ELR (cell line): ENCODE results near the gene RANGRF.

Experiments used
- DNase-seq: peaks from one replicate; pipeline ENCODE4 v3.0.0-alpha.2; 2015; ENCODE audit warnings: low read depth

The RANGRF gene

GRCh38 chr17:8288336-8289102, at the start of gene RANGRF:
RANGRF (plus strand) TSS chr17:8288670; CDS start chr17:8288789, 119 bp downstream.
- DNase-seq = peak; percentile 90

- DNase-seq = no peak
Measured at GRCh38 chr17:8243827-8244226, 44.6 kb upstream of the RANGRF start.

GRCh38 chr17:8244768-8245167, 43.7 kb upstream of the RANGRF start:
- DNase-seq = no peak

- peak; percentile 96 for DNase-seq
Measured at GRCh38 chr17:8248751-8249607, 39.5 kb upstream of the RANGRF start, which contains the start of gene PFAS. PFAS (plus strand) TSS chr17:8249289; CDS start chr17:8253938, 4,649 bp downstream.

GRCh38 chr17:8249621-8250500, 38.6 kb upstream of the RANGRF start:
- DNase-seq = peak; percentile 33

GRCh38 chr17:8251411-8251810, 37.1 kb upstream of the RANGRF start:
- DNase-seq = peak; percentile 17

- DNase-seq = peak; percentile 30
Measured at GRCh38 chr17:8253801-8254200, 34.7 kb upstream of the RANGRF start.

GRCh38 chr17:8254881-8255280, 33.6 kb upstream of the RANGRF start:
- no peak for DNase-seq

GRCh38 chr17:8255499-8255898, 33.0 kb upstream of the RANGRF start:
- DNase-seq = peak; percentile 42

GRCh38 chr17:8256291-8256690, 32.2 kb upstream of the RANGRF start:
- DNase-seq = no peak

- DNase-seq = no peak
Measured at GRCh38 chr17:8256691-8257090, 31.8 kb upstream of the RANGRF start.

- no peak for DNase-seq
Measured at GRCh38 chr17:8257801-8258200, 30.7 kb upstream of the RANGRF start.

- no peak for DNase-seq
Measured at GRCh38 chr17:8264320-8264719, 24.1 kb upstream of the RANGRF start.

- no peak for DNase-seq
Measured at GRCh38 chr17:8264836-8265542, 23.5 kb upstream of the RANGRF start.

GRCh38 chr17:8266648-8267479, 21.6 kb upstream of the RANGRF start:
- no peak for DNase-seq

- DNase-seq = no peak
Measured at GRCh38 chr17:8267480-8268147, 20.9 kb upstream of the RANGRF start.

- DNase-seq = no peak
Measured at GRCh38 chr17:8268550-8269298, 19.7 kb upstream of the RANGRF start.

- no peak for DNase-seq
Measured at GRCh38 chr17:8272421-8272820, 16.0 kb upstream of the RANGRF start.

GRCh38 chr17:8273884-8274444, 14.5 kb upstream of the RANGRF start:
- no peak for DNase-seq
